Endothelial cell of umbilical vein (primary cell): ENCODE results near the gene LRRC10B. TPM values are rescaled to one million over a fixed set of nuclear protein-coding genes. Genes with fewer than 3 reads are reported as not detected.

ENCODE experiments used
- BruUV-seq: library from RNA; stranded (reverse); fragments of 400-500 nt; replicated peaks from 2 replicates; lab custom pipeline; 2021; lab: Mats Ljungman, UMichigan
- CTCF ChIA-PET: fragments of 300-600, 350-600 bp; sonication (Branson Sonifier 250); formaldehyde crosslinking; loops from one replicate; lab custom pipeline; 2021; ENCODE audit warnings: antibody characterized with exemption, inconsistent platforms; lab: Charles Lee
- POLR2A ChIA-PET: fragments of 300-600, 350-600 bp; sonication (Branson Sonifier 250); formaldehyde crosslinking; loops from one replicate; lab custom pipeline; 2021; ENCODE audit warnings: antibody characterized with exemption, inconsistent platforms; lab: Charles Lee
- DNase-seq: peaks from one replicate; pipeline ENCODE4 v3.0.0-alpha.2; 2011; ENCODE audit warnings: low read depth, low spot score
- FAIRE-seq: peaks from 2 replicates; lab custom pipeline; 2011; peaks lifted over from hg19 to GRCh38; lab: Jason Lieb, UNC
- H2AFZ ChIP-seq: 2 replicates; pipeline ENCODE4 v1.6.0; 2012; ENCODE audit warnings: low read depth, low read length, control low read depth, inconsistent platforms
- H3K27ac ChIP-seq: 2 replicates; pipeline ENCODE4 v1.5.1; 2011; ENCODE audit warnings: low read depth, mild to moderate bottlenecking, control low read depth, low read length, moderate library complexity; ENCODE audit not compliant: insufficient read depth
- H3K27me3 ChIP-seq, 2 experiments: 2 replicates each; pipeline versions ENCODE4 v1.6.0 to v1.6.1; 2011; ENCODE audit warnings: low read length in 2 of 2, mixed read lengths in 1 of 2; ENCODE audit not compliant: control insufficient read depth in 2 of 2, insufficient read depth in 2 of 2
- H3K36me3 ChIP-seq, 2 experiments: 2 replicates in 1 of 2; 3 replicates in 1 of 2; pipeline ENCODE4 v1.5.1; 2011; ENCODE audit warnings: low read length in 2 of 2, mild to moderate bottlenecking in 1 of 2, moderate library complexity in 1 of 2; ENCODE audit not compliant: control insufficient read depth in 2 of 2, insufficient read depth in 2 of 2; ENCODE audit errors: extremely low read depth in 1 of 2
- H3K4me1 ChIP-seq: 3 replicates; pipeline ENCODE4 v1.5.1; 2011; ENCODE audit warnings: mild to moderate bottlenecking, low read length; ENCODE audit not compliant: control insufficient read depth, insufficient read depth; ENCODE audit errors: extremely low read depth
- H3K4me2 ChIP-seq: 2 replicates; pipeline ENCODE4 v1.6.1; 2011; ENCODE audit warnings: low read length, control low read depth, mixed read lengths; ENCODE audit not compliant: insufficient read depth
- H3K4me3 ChIP-seq, 3 experiments: fragments of 200-600 bp in 1 of 3; sonication (generic), shearing (Covaris generic) in 1 of 3; replicated peaks in 1 of 3; 2 replicates each; pipeline ENCODE4 v1.5.1; 2011 to 2016; ENCODE audit warnings: control low read depth in 3 of 3, low read length in 3 of 3, mild to moderate bottlenecking in 2 of 3, inconsistent platforms in 1 of 3, low read depth in 1 of 3, moderate library complexity in 1 of 3; ENCODE audit not compliant: insufficient read depth in 1 of 3
- H3K79me2 ChIP-seq: 2 replicates; pipeline ENCODE4 v1.6.0; 2012; ENCODE audit warnings: low read length, inconsistent platforms; ENCODE audit not compliant: control insufficient read depth, insufficient read depth
- H3K9ac ChIP-seq: replicated peaks from 2 replicates; pipeline ENCODE3; 2011; ENCODE audit warnings: low read length, control low read depth; ENCODE audit not compliant: insufficient read depth; ENCODE audit errors: extremely low read depth
- H3K9me1 ChIP-seq: replicated peaks from 3 replicates; pipeline ENCODE4 v1.6.0; 2011; ENCODE audit warnings: mild to moderate bottlenecking, low read length; ENCODE audit not compliant: control insufficient read depth, insufficient read depth; ENCODE audit errors: extremely low read depth
- H3K9me3 ChIP-seq: replicated peaks from 2 replicates; pipeline ENCODE4 v1.5.1; 2012; ENCODE audit warnings: low read length, inconsistent platforms; ENCODE audit not compliant: control insufficient read depth, insufficient read depth
- H4K20me1 ChIP-seq: replicated peaks from 2 replicates; pipeline ENCODE3; 2011; ENCODE audit warnings: mild to moderate bottlenecking, low read length; ENCODE audit not compliant: control insufficient read depth, insufficient read depth; ENCODE audit errors: extremely low read depth
- CTCF ChIP-seq, 2 donors: IDR thresholded peaks; 1 replicate in 1 of 2; 2 replicates in 1 of 2; pipeline ENCODE4 v1.5.1; 2011; ENCODE audit warnings: low read length in 2 of 2, mild to moderate bottlenecking in 2 of 2, moderate library complexity in 2 of 2, control low read depth in 1 of 2, inconsistent platforms in 1 of 2, low read depth in 1 of 2; ENCODE audit not compliant: insufficient read depth in 1 of 2; ENCODE audit errors: extremely low read depth in 1 of 2
- EZH2 ChIP-seq: IDR thresholded peaks from 2 replicates; pipeline ENCODE4 v1.6.1; 2012; ENCODE audit warnings: borderline replicate concordance, low read depth, mild to moderate bottlenecking, moderate library complexity, low read length, inconsistent platforms; ENCODE audit not compliant: severe bottlenecking
- FOS ChIP-seq: IDR thresholded peaks from 2 replicates; pipeline ENCODE4 v1.6.1; 2011; ENCODE audit warnings: mild to moderate bottlenecking, low read length, moderate library complexity, borderline replicate concordance; ENCODE audit not compliant: insufficient read depth
- GATA2 ChIP-seq: IDR thresholded peaks from 2 replicates; pipeline ENCODE4 v1.7.0; 2011; ENCODE audit warnings: low read depth, mild to moderate bottlenecking, moderate library complexity, mixed read lengths, low read length; ENCODE audit not compliant: insufficient read length, insufficient read depth
- JUN ChIP-seq: IDR thresholded peaks from 2 replicates; pipeline ENCODE4 v1.6.1; 2011; ENCODE audit warnings: borderline replicate concordance, low read depth; ENCODE audit not compliant: insufficient read length, insufficient read depth
- MAX ChIP-seq: IDR thresholded peaks from 2 replicates; pipeline ENCODE4 v1.6.1; 2011; ENCODE audit not compliant: insufficient read depth, insufficient read length
- MYC ChIP-seq: IDR thresholded peaks from one replicate; pipeline ENCODE4 v1.6.1; 2011; ENCODE audit warnings: mild to moderate bottlenecking, low read depth, low read length
- POLR2A ChIP-seq: IDR thresholded peaks from 2 replicates; pipeline ENCODE4 v1.6.1; 2012; ENCODE audit warnings: low read depth, mild to moderate bottlenecking, control low read depth, low read length
- POLR2AphosphoS5 ChIP-seq: IDR thresholded peaks from 2 replicates; pipeline ENCODE4 v1.6.1; 2012; ENCODE audit warnings: low read depth, mild to moderate bottlenecking, control low read depth, low read length, moderate library complexity; ENCODE audit not compliant: insufficient read depth
- dilution Hi-C: fragments of 300-500 bp; cut with MboI; formaldehyde crosslinking; loops from one replicate; pipeline ENCODE4 v1.15.0; 2019; ENCODE audit warnings: low sequenced_read_pairs; ENCODE audit not compliant: extremely low pct_ligation_motif_present
- intact Hi-C: fragments of 100-400 bp; cut with micrococcal nuclease; formaldehyde crosslinking; loops from one replicate; pipeline ENCODE4 v1.10.0; 2022
- polyA plus RNA-seq, 4 experiments: library from polyadenylated mRNA; depleted of rRNA in 3 of 4; stranded (reverse) in 3 of 4; unstranded in 1 of 4; fragments of >200 nt; gene quantifications; 2 replicates each; pipeline versions ENCODE4 v1.2.1 to v1.2.3, GENCODE V29; 2011 to 2012; ENCODE audit warnings: missing spikeins in 1 of 4
- total RNA-seq: library from RNA; stranded (reverse); gene quantifications from 2 replicates; pipeline ENCODE4 v1.2.3, GENCODE V29; 2021

LRRC10B gene
- total and polyA plus RNA-seq, 2 donors (not counting 3 experiments of a cell fraction or from before 2014, with no cell fraction given): not detected

GRCh38 chr11:61486779-61487178 lies 21.8 kb upstream of the LRRC10B start:
- Histone ChIP-seq H3K9me1 (no peaks in the 10 kb centered on the region), H3K27me3 (no peaks in the 10 kb centered on the region), H3K9ac (no peak overlapping the region), H3K4me2 (no peak overlapping the region), H3K27ac (no peak overlapping the region), H3K79me2 (no peaks in the 10 kb centered on the region), H3K4me1 (no peaks in the 10 kb centered on the region), H2AFZ (no peak overlapping the region), H3K4me3 (no peak overlapping the region), H4K20me1 (no peaks in the 10 kb centered on the region), H3K9me3 (no peaks in the 10 kb centered on the region), H3K36me3 (no peaks in the 10 kb centered on the region)
- ChIA-PET CTCF (interaction anchor here (3.1 to 3.4 kb wide), 2 partner anchors 30 to 152 kb away, joined by 12 to 16 read pairs; no protein-coding TSS in a partner anchor), POLR2A (no interaction called here)
- intact Hi-C loops (no loop called here), dilution Hi-C loops (no loop called here)
- no peak for DNase-seq
- FAIRE-seq: no peak
- no TSS peak for BruUV-seq
- TF ChIP-seq POLR2AphosphoS5 (no peak), JUN (no peak), POLR2A (no peak), EZH2 (no peak), MYC (no peak), GATA2 (no peak), FOS (no peak), MAX (no peak), CTCF (IDR thresholded peaks at IDR 0.05; ENCODE audit: extremely low read depth in 1 of 2, insufficient read depth in 1 of 2, low read depth in 1 of 2, low read length in 2 of 2) (no peak)
